H9 (cell line): ENCODE data around the gene SCGB1D2. TPM values are rescaled to one million over a fixed set of nuclear protein-coding genes. Genes with fewer than 3 reads are reported as not detected.

ENCODE experiments used
- DNase-seq: peaks from one replicate; pipeline ENCODE4 v3.0.0-alpha.2; 2017
- H2AFZ ChIP-seq: one replicate; pipeline ENCODE4 v1.6.1; 2013; ENCODE audit warnings: mild to moderate bottlenecking, low read length, control low read depth, moderate library complexity
- H2AK5ac ChIP-seq: 2 replicates; pipeline ENCODE4 v1.6.1; 2013; ENCODE audit warnings: low read length, control low read depth, mixed read lengths; ENCODE audit not compliant: insufficient read length
- H2BK120ac ChIP-seq: one replicate; pipeline ENCODE4 v1.6.1; 2013; ENCODE audit warnings: low read depth, mild to moderate bottlenecking, low read length, control low read depth, inconsistent platforms; ENCODE audit not compliant: poor library complexity, severe bottlenecking
- H2BK12ac ChIP-seq: 2 replicates; pipeline ENCODE4 v1.6.1; 2013; ENCODE audit warnings: low read length, control low read depth, mixed read lengths, low read depth; ENCODE audit not compliant: insufficient read length
- H2BK15ac ChIP-seq: 2 replicates; pipeline ENCODE4 v1.6.1; 2013; ENCODE audit warnings: low read depth, low read length, control low read depth
- H2BK20ac ChIP-seq: one replicate; pipeline ENCODE4 v1.6.1; 2013; ENCODE audit warnings: low read depth, mild to moderate bottlenecking, low read length, control low read depth, inconsistent platforms; ENCODE audit not compliant: poor library complexity, severe bottlenecking
- H2BK5ac ChIP-seq: 2 replicates; pipeline ENCODE4 v1.6.1; 2013; ENCODE audit warnings: low read length, control low read depth, mixed read lengths; ENCODE audit not compliant: insufficient read length
- H3K14ac ChIP-seq: 2 replicates; pipeline ENCODE4 v1.6.1; 2013; ENCODE audit warnings: low read length, control low read depth; ENCODE audit not compliant: insufficient read depth
- H3K18ac ChIP-seq: 2 replicates; pipeline ENCODE4 v1.6.1; 2013; ENCODE audit warnings: low read depth, mild to moderate bottlenecking, mixed read lengths, low read length, control low read depth; ENCODE audit not compliant: insufficient read length
- H3K23ac ChIP-seq: 2 replicates; pipeline ENCODE4 v1.6.1; 2013; ENCODE audit warnings: low read length, control low read depth, mixed read lengths, low read depth; ENCODE audit not compliant: insufficient read length
- H3K23me2 ChIP-seq: 2 replicates; pipeline ENCODE4 v1.6.1; 2013; ENCODE audit warnings: low read depth, mild to moderate bottlenecking, mixed read lengths, low read length, control low read depth; ENCODE audit not compliant: insufficient read length, poor library complexity, severe bottlenecking
- H3K27ac ChIP-seq: 2 replicates; pipeline ENCODE4 v1.5.1; 2013; ENCODE audit warnings: low read length, control low read depth, mixed read lengths, low read depth; ENCODE audit not compliant: insufficient read length
- H3K27me3 ChIP-seq: 2 replicates; pipeline ENCODE4 v1.6.1; 2013; ENCODE audit warnings: low read length, control low read depth, inconsistent platforms; ENCODE audit not compliant: insufficient read depth
- H3K4ac ChIP-seq: 2 replicates; pipeline ENCODE4 v1.6.1; 2013; ENCODE audit warnings: low read depth, mild to moderate bottlenecking, control low read depth, inconsistent platforms, low read length, moderate library complexity
- H3K4me1 ChIP-seq: 2 replicates; pipeline ENCODE4 v1.6.1; 2013; ENCODE audit warnings: low read length, control low read depth, inconsistent platforms; ENCODE audit not compliant: insufficient read depth
- H3K4me2 ChIP-seq: 2 replicates; pipeline ENCODE4 v1.6.1; 2013; ENCODE audit warnings: low read length, control low read depth, mixed read lengths; ENCODE audit not compliant: insufficient read length, insufficient read depth
- H3K56ac ChIP-seq: 2 replicates; pipeline ENCODE4 v1.6.1; 2013; ENCODE audit warnings: low read depth, mild to moderate bottlenecking, mixed read lengths, low read length, control low read depth; ENCODE audit not compliant: insufficient read length
- H3K79me1 ChIP-seq: 2 replicates; pipeline ENCODE4 v1.6.1; 2013; ENCODE audit warnings: low read depth, mild to moderate bottlenecking, moderate library complexity, low read length, control low read depth, inconsistent platforms; ENCODE audit not compliant: insufficient read depth, poor library complexity, severe bottlenecking
- H3K79me2 ChIP-seq: 2 replicates; pipeline ENCODE4 v1.6.1; 2013; ENCODE audit warnings: low read length, control low read depth, inconsistent platforms; ENCODE audit not compliant: insufficient read depth
- H3K9ac ChIP-seq: 2 replicates; pipeline ENCODE4 v1.6.1; 2013; ENCODE audit warnings: low read length, control low read depth, mixed read lengths; ENCODE audit not compliant: insufficient read length; ENCODE audit errors: extremely low read depth
- H3K9me3 ChIP-seq: one replicate; pipeline ENCODE4 v1.6.1; 2013; ENCODE audit warnings: low read depth, low read length, inconsistent platforms; ENCODE audit not compliant: control insufficient read depth
- H3T11ph ChIP-seq: one replicate; pipeline ENCODE4 v1.6.1; 2013; ENCODE audit warnings: mild to moderate bottlenecking, low read length, control low read depth, inconsistent platforms
- H4K20me1 ChIP-seq: one replicate; pipeline ENCODE4 v1.6.1; 2013; ENCODE audit not compliant: control insufficient read depth, insufficient read length, insufficient read depth
- H4K5ac ChIP-seq: 2 replicates; pipeline ENCODE4 v1.6.1; 2013; ENCODE audit warnings: low read depth, mild to moderate bottlenecking, mixed read lengths, low read length, control low read depth; ENCODE audit not compliant: insufficient read length
- H4K8ac ChIP-seq: replicated peaks from 2 replicates; pipeline ENCODE4 v1.6.1; 2013; ENCODE audit warnings: low read length, control low read depth, mixed read lengths, low read depth; ENCODE audit not compliant: insufficient read length
- H4K91ac ChIP-seq: 2 replicates; pipeline ENCODE4 v1.6.1; 2013; ENCODE audit warnings: low read depth, mild to moderate bottlenecking, moderate library complexity, mixed read lengths, low read length, control low read depth; ENCODE audit not compliant: insufficient read length
- H3K27ac Mint-ChIP-seq, 3 experiments: 2 replicates in 2 of 3; 3 replicates in 1 of 3; pipeline ENCODE4 v1.8.0; 2020 to 2021; ENCODE audit warnings: mixed read lengths in 3 of 3, mild to moderate bottlenecking in 1 of 3, moderate library complexity in 1 of 3
- H3K27me3 Mint-ChIP-seq: 2 replicates; pipeline ENCODE4 v1.8.0; 2021; ENCODE audit warnings: low read depth, mild to moderate bottlenecking, moderate library complexity, mixed read lengths
- H3K36me3 Mint-ChIP-seq, 3 experiments: 2 replicates in 2 of 3; 3 replicates in 1 of 3; pipeline ENCODE4 v1.8.0; 2020 to 2021; ENCODE audit warnings: low read depth in 3 of 3, mixed read lengths in 3 of 3; ENCODE audit not compliant: insufficient read depth in 1 of 3
- H3K4me1 Mint-ChIP-seq, 2 experiments: 2 replicates each; pipeline ENCODE4 v1.8.0; 2020; ENCODE audit warnings: mixed read lengths in 2 of 2
- H3K4me3 Mint-ChIP-seq, 2 experiments: 2 replicates in 1 of 2; 3 replicates in 1 of 2; pipeline ENCODE4 v1.8.0; 2020 to 2021; ENCODE audit warnings: mild to moderate bottlenecking in 2 of 2, mixed read lengths in 2 of 2, moderate library complexity in 1 of 2
- H3K9me3 Mint-ChIP-seq, 2 experiments: 2 replicates in 1 of 2; 3 replicates in 1 of 2; pipeline ENCODE4 v1.8.0; 2020; ENCODE audit warnings: mild to moderate bottlenecking in 2 of 2, mixed read lengths in 2 of 2, moderate library complexity in 1 of 2
- CTCF ChIP-seq: fragments of 200-600 bp; sonication (generic); conservative IDR thresholded peaks from 3 replicates; pipeline ENCODE4 v1.8.0; 2021; ENCODE audit warnings: antibody characterized with exemption, mild to moderate bottlenecking
- WGBS: extraction: QIAGEN DNeasy Blood & Tissue Kit; methylation state at CpG from one replicate; pipeline ENCODE4 v1.1.7; 2013; ENCODE audit warnings: missing lambda C conversion rate, low lambda C conversion rate, mixed read lengths; ENCODE audit not compliant: insufficient read length; ENCODE audit errors: extremely low coverage; 5-methylcytosine and 5-hydroxymethylcytosine counted together
- total RNA-seq: library from RNA; stranded (reverse); gene quantifications from 2 replicates; pipeline ENCODE4 v1.2.1, GENCODE V29; 2021

SCGB1D2 gene
- total RNA-seq, 1 experiment from 2014 or later, result not detected

DNA sequence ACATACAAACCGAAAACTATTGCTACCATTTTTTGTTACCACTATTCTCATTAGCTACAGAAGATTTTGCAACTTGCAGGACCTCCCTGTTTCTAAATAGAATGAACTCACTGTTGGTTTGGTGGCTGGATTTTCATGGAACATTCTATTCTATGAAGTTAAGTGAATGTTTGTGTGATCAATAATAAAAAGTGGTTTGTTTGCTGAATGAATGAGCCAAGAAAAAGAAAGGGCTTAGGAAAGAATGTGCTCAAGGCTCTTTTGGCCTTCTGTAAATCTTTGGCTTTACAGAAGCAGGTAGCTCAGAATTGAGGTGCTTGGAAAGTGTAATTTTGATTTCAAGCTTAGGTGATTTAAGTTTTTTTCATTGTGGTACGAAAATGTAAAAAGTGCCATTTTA is 5.9 kb upstream of the SCGB1D2 start:
- Histone ChIP-seq H2BK15ac (no peak overlapping the region), H2AK5ac (no peak overlapping the region), H3K27ac (no peak overlapping the region), H4K20me1 (no peaks in the 10 kb centered on the region), H3T11ph (no peak overlapping the region), H3K4me2 (no peak overlapping the region), H3K27me3 (no peaks in the 10 kb centered on the region), H4K8ac (no peak overlapping the region), H4K5ac (no peak overlapping the region), H3K23me2 (no peaks in the 10 kb centered on the region), H3K4me1 (no peaks in the 10 kb centered on the region), H2AFZ (no peak overlapping the region), H3K56ac (no peak overlapping the region), H3K79me2 (no peaks in the 10 kb centered on the region), H2BK12ac (no peak overlapping the region), H3K23ac (no peak overlapping the region), H4K91ac (no peak overlapping the region), H3K9ac (no peak overlapping the region), H2BK20ac (no peak overlapping the region), H3K14ac (no peak overlapping the region), H3K18ac (no peak overlapping the region), H3K4ac (no peak overlapping the region), H2BK5ac (no peak overlapping the region), H3K79me1 (no peaks in the 10 kb centered on the region), H2BK120ac (no peak overlapping the region), H3K9me3 (no peaks in the 10 kb centered on the region)
- Mint-ChIP-seq H3K9me3 (no peaks in the 10 kb centered on the region; a peak in 2 of 5 replicates), H3K36me3 (no peaks in the 10 kb centered on the region), H3K4me1 (no peaks in the 10 kb centered on the region), H3K4me3 (no peak overlapping the region), H3K27me3 (peaks cover 40% of the 10 kb centered on the region), H3K27ac (no peak overlapping the region)
- no CpG with 5 or more reads among the region's 2 CpGs for WGBS
- TF ChIP-seq CTCF, result no peak
- no peak for DNase-seq
